Measurements from ENCODE around the gene DOCK2. TPM values are rescaled to one million over a fixed set of nuclear protein-coding genes. Genes with fewer than 3 reads are reported as not detected.

Gene DOCK2
- total RNA-seq, 1 experiment from 2014 or later, result 0.26 TPM

GRCh38 chr5:170080217-170080616 lies 443.1 kb downstream of the DOCK2 start:
- ChIA-PET POLR2A (ENCODE audit: unreplicated experiment) (no interaction called here), CTCF (no interaction called here)
- Histone ChIP-seq H3K36me3 (ENCODE audit: low read depth, low read length) (no peaks in the 10 kb centered on the region), H3K27ac (ENCODE audit: low read length) (no peak overlapping the region), H3K4me2 (ENCODE audit: low read length) (no peak overlapping the region), H3F3A (ENCODE audit: low read length, unreplicated experiment) (no peaks in the 10 kb centered on the region), H3K27me3 (ENCODE audit: low read length) (no peaks in the 10 kb centered on the region), H2AFZ (ENCODE audit: low read length) (no peak overlapping the region), H3K79me2 (ENCODE audit: low read length) (no peaks in the 10 kb centered on the region), H3K9me3 (ENCODE audit: low read length) (no peaks in the 10 kb centered on the region), H4K20me1 (ENCODE audit: low read length) (no peaks in the 10 kb centered on the region), H3K9me2 (replicated peaks; ENCODE audit: low read length) (no peaks in the 10 kb centered on the region), H3K9ac (ENCODE audit: low read length) (no peak overlapping the region), H3K4me3 (ENCODE audit: low read length) (no peak overlapping the region), H3K4me1 (ENCODE audit: insufficient read depth, low read length) (no peaks in the 10 kb centered on the region)
- intact Hi-C loops (cut with micrococcal nuclease), result no loop called here
- TF ChIP-seq EZH2phosphoT487 (IDR thresholded peaks at IDR 0.05; ENCODE audit: borderline replicate concordance, low read length) (no peak), EZH2 (IDR thresholded peaks at IDR 0.05; ENCODE audit: low read length, unreplicated experiment) (no peak), CTCF (conservative IDR thresholded peaks at IDR 0.05; ENCODE audit: low read depth, low read length) (no peak)
- BruUV-seq (replicated peaks), result no TSS peak
- DNase-seq, result no peak
- no peak for ATAC-seq

- H3K4me1 ChIP-seq (ENCODE audit: insufficient read depth, low read length), result no peaks in the 10 kb centered on the region
- CTCF ChIA-PET, result no interaction called here
- H3K4me2 ChIP-seq (ENCODE audit: low read length), result no peak overlapping the region
- no peaks in the 10 kb centered on the region for H3K79me2 ChIP-seq (ENCODE audit: low read length)
- no peaks in the 10 kb centered on the region for H3K9me3 ChIP-seq (ENCODE audit: low read length)
- no peak overlapping the region for H3K27ac ChIP-seq (ENCODE audit: low read length)
- DNase-seq (no peak), ATAC-seq (no peak)
- H3K36me3 ChIP-seq (ENCODE audit: low read depth, low read length), result no peaks in the 10 kb centered on the region
- H3K9me2 ChIP-seq (replicated peaks; ENCODE audit: low read length), result no peaks in the 10 kb centered on the region
- no peaks in the 10 kb centered on the region for H3K27me3 ChIP-seq (ENCODE audit: low read length)
- H3K9ac ChIP-seq (ENCODE audit: low read length), result no peak overlapping the region
- H3K4me3 ChIP-seq (ENCODE audit: low read length), result no peak overlapping the region
- no peaks in the 10 kb centered on the region for H3F3A ChIP-seq (ENCODE audit: low read length, unreplicated experiment)
- H2AFZ ChIP-seq (ENCODE audit: low read length), result no peak overlapping the region
- POLR2A ChIA-PET (ENCODE audit: unreplicated experiment), result no interaction called here
- intact Hi-C loops (cut with micrococcal nuclease), result no loop called here
- H4K20me1 ChIP-seq (ENCODE audit: low read length), result no peaks in the 10 kb centered on the region
- TF ChIP-seq EZH2 (IDR thresholded peaks at IDR 0.05; ENCODE audit: low read length, unreplicated experiment) (no peak), EZH2phosphoT487 (IDR thresholded peaks at IDR 0.05; ENCODE audit: borderline replicate concordance, low read length) (no peak), CTCF (conservative IDR thresholded peaks at IDR 0.05; ENCODE audit: low read depth, low read length) (no peak)
- BruUV-seq (replicated peaks), result no TSS peak
Measured at GRCh38 chr5:170080786-170081445, 443.8 kb downstream of the DOCK2 start.

GRCh38 chr5:170081616-170082015 lies 444.5 kb downstream of the DOCK2 start:
- no TSS peak for BruUV-seq (replicated peaks)
- H3K4me3 ChIP-seq (ENCODE audit: low read length), result no peak overlapping the region
- H3K9me2 ChIP-seq (replicated peaks; ENCODE audit: low read length), result no peaks in the 10 kb centered on the region
- no peaks in the 10 kb centered on the region for H3K36me3 ChIP-seq (ENCODE audit: low read depth, low read length)
- H2AFZ ChIP-seq (ENCODE audit: low read length), result no peak overlapping the region
- ChIA-PET CTCF (no interaction called here), POLR2A (ENCODE audit: unreplicated experiment) (no interaction called here)
- no peak overlapping the region for H3K9ac ChIP-seq (ENCODE audit: low read length)
- TF ChIP-seq EZH2 (IDR thresholded peaks at IDR 0.05; ENCODE audit: low read length, unreplicated experiment) (no peak), CTCF (conservative IDR thresholded peaks at IDR 0.05; ENCODE audit: low read depth, low read length) (no peak), EZH2phosphoT487 (IDR thresholded peaks at IDR 0.05; ENCODE audit: borderline replicate concordance, low read length) (no peak)
- H3K79me2 ChIP-seq (ENCODE audit: low read length), result no peaks in the 10 kb centered on the region
- H3K4me1 ChIP-seq (ENCODE audit: insufficient read depth, low read length), result no peaks in the 10 kb centered on the region
- H3K27ac ChIP-seq (ENCODE audit: low read length), result no peak overlapping the region
- ATAC-seq (no peak), DNase-seq (no peak)
- H3K27me3 ChIP-seq (ENCODE audit: low read length), result no peaks in the 10 kb centered on the region
- no peaks in the 10 kb centered on the region for H3F3A ChIP-seq (ENCODE audit: low read length, unreplicated experiment)
- no peaks in the 10 kb centered on the region for H4K20me1 ChIP-seq (ENCODE audit: low read length)
- H3K4me2 ChIP-seq (ENCODE audit: low read length), result no peak overlapping the region
- no peaks in the 10 kb centered on the region for H3K9me3 ChIP-seq (ENCODE audit: low read length)
- intact Hi-C loops (cut with micrococcal nuclease), result no loop called here

Measured in PC-3 (cell line).